ENCODE results near the gene CFAP73.

Gene CFAP73

GRCh38 chr12:113167868-113168267, 18.3 kb downstream of the CFAP73 start:
- no peak for DNase-seq

GRCh38 chr12:113169697-113170096, 20.2 kb downstream of the CFAP73 start:
- no peak for DNase-seq

GRCh38 chr12:113170457-113170856, 20.9 kb downstream of the CFAP73 start:
- no peak for DNase-seq

- no peak for DNase-seq
Measured at GRCh38 chr12:113170926-113171325, 21.4 kb downstream of the CFAP73 start.

GRCh38 chr12:113171543-113171942, 22.0 kb downstream of the CFAP73 start:
- no peak for DNase-seq

- DNase-seq, result no peak
Measured at GRCh38 chr12:113172185-113172584, 22.7 kb downstream of the CFAP73 start.

- no peak for DNase-seq
Measured at GRCh38 chr12:113173081-113173698, 23.7 kb downstream of the CFAP73 start.

- no peak for DNase-seq
Measured at GRCh38 chr12:113174461-113175384, 25.2 kb downstream of the CFAP73 start.

GRCh38 chr12:113179023-113179422, 29.5 kb downstream of the CFAP73 start:
- no peak for DNase-seq

- no peak for DNase-seq
Measured at GRCh38 chr12:113180333-113180732, 30.8 kb downstream of the CFAP73 start.

GRCh38 chr12:113181975-113182374, 32.5 kb downstream of the CFAP73 start:
- no peak for DNase-seq

- DNase-seq, result no peak
Measured at GRCh38 chr12:113183030-113183589, 33.6 kb downstream of the CFAP73 start.

GRCh38 chr12:113184098-113184899, 34.8 kb downstream of the CFAP73 start:
- DNase-seq, result no peak

- DNase-seq, result peak; percentile 57
Measured at GRCh38 chr12:113184900-113185179, 35.3 kb downstream of the CFAP73 start.

GRCh38 chr12:113185180-113186032, 35.9 kb downstream of the CFAP73 start, which contains the start of the genes DDX54 and RITA1:
Gene DDX54, minus strand, starts transcription at chr12:113185478. Its CDS starts 27 bp downstream, at chr12:113185451.
Gene RITA1, plus strand, starts transcription at chr12:113185721. Its CDS starts 1,026 bp downstream, at chr12:113186747.
- DNase-seq, result peak; percentile 30

GRCh38 chr12:113186033-113186365, 36.5 kb downstream of the CFAP73 start:
- DNase-seq, result no peak

- DNase-seq, result no peak
Measured at GRCh38 chr12:113186666-113187325, 37.3 kb downstream of the CFAP73 start.

GRCh38 chr12:113189361-113189760, 39.8 kb downstream of the CFAP73 start:
- no peak for DNase-seq

- DNase-seq, result no peak
Measured at GRCh38 chr12:113190761-113191160, 41.2 kb downstream of the CFAP73 start.

- DNase-seq, result no peak
Measured at GRCh38 chr12:113191227-113191626, 41.7 kb downstream of the CFAP73 start.

GRCh38 chr12:113194971-113195391, 45.5 kb downstream of the CFAP73 start:
- no peak for DNase-seq

- DNase-seq, result no peak
Measured at GRCh38 chr12:113195598-113195997, 46.1 kb downstream of the CFAP73 start.
